Left lung (tissue), 10 donors: ENCODE measurements around the gene NQO1. TPM values are rescaled to one million over a fixed set of nuclear protein-coding genes. Genes with fewer than 3 reads are reported as not detected.
"Not testable (repeated sequence)": the region's sequence is repeated elsewhere in the genome, so short reads cannot be mapped to it uniquely, and the experiment has no call there.

ENCODE experiments used
- ATAC-seq: fragments of 200-7000 bp; cut with Tn5 transposase; one replicate; pipeline ENCODE4 v1.9.1; 2020; ENCODE audit warnings: moderate library complexity
- DNase-seq, 4 donors: peaks; one replicate each; pipeline ENCODE4 v3.0.0-alpha.2; 2013 to 2020
- H3K27ac ChIP-seq, 2 donors: fragments of 200-600 bp; sonication (generic) in 1 of 2; one replicate each; pipeline versions ENCODE4 v1.5.0 to v1.8.0; 2020 to 2021
- H3K27me3 ChIP-seq, 2 donors: fragments of 200-600 bp; sonication (generic) in 1 of 2; one replicate each; pipeline versions ENCODE4 v1.5.0 to v1.8.0; 2020 to 2021
- H3K36me3 ChIP-seq, 2 donors: fragments of 200-600 bp; sonication (generic) in 1 of 2; one replicate each; pipeline versions ENCODE4 v1.5.0 to v1.8.0; 2020 to 2021
- H3K4me1 ChIP-seq, 2 donors: fragments of 200-600 bp; one replicate each; pipeline ENCODE4 v1.8.0; 2021
- H3K4me3 ChIP-seq, 2 donors: fragments of 200-600 bp; sonication (generic) in 1 of 2; one replicate each; pipeline versions ENCODE4 v1.5.0 to v1.8.0; 2020 to 2021; ENCODE audit warnings: mild to moderate bottlenecking in 1 of 2
- H3K9me3 ChIP-seq, 2 donors: fragments of 200-600 bp; sonication (generic) in 1 of 2; one replicate each; pipeline versions ENCODE4 v1.5.0 to v1.8.0; 2020 to 2021
- intact Hi-C, 2 donors: fragments of 100-400 bp; cut with DNase I; formaldehyde crosslinking; loops; one replicate each; pipeline versions ENCODE4 v1.11.2 to v1.14.2; 2022
- polyA plus RNA-seq, 6 donors: library from polyadenylated mRNA; unstranded; fragments of 120-200 nt; gene quantifications; one replicate each; pipeline ENCODE4 v1.2.1, GENCODE V29; 2013; ENCODE audit not compliant: insufficient read length in 6 of 6
- total RNA-seq, 2 donors: library from RNA; stranded (reverse); fragmentation: NEBNext Ultra II Directional; extraction: Animal tissue kit (Norgen Biotek cat#: 25700); gene quantifications; one replicate each; pipeline ENCODE4 v1.2.1, GENCODE V29; 2021
- TF ChIP-seq, protein P1 (sequence below), 2 donors: fragments of 200-600 bp; sonication (generic) in 1 of 2; IDR thresholded peaks; one replicate each; pipeline versions ENCODE4 v1.5.0 to v1.8.0; 2021; ENCODE audit warnings: antibody characterized with exemption in 2 of 2
- donor health status: DM: no; HTN: yes; CAD: no.
- donor health status: DM: no; HTN: no; CAD: no.

The NQO1 gene
- total and polyA plus RNA-seq, 8 donors = 9.4 to 78.4 (median 14.2) TPM

DNA sequence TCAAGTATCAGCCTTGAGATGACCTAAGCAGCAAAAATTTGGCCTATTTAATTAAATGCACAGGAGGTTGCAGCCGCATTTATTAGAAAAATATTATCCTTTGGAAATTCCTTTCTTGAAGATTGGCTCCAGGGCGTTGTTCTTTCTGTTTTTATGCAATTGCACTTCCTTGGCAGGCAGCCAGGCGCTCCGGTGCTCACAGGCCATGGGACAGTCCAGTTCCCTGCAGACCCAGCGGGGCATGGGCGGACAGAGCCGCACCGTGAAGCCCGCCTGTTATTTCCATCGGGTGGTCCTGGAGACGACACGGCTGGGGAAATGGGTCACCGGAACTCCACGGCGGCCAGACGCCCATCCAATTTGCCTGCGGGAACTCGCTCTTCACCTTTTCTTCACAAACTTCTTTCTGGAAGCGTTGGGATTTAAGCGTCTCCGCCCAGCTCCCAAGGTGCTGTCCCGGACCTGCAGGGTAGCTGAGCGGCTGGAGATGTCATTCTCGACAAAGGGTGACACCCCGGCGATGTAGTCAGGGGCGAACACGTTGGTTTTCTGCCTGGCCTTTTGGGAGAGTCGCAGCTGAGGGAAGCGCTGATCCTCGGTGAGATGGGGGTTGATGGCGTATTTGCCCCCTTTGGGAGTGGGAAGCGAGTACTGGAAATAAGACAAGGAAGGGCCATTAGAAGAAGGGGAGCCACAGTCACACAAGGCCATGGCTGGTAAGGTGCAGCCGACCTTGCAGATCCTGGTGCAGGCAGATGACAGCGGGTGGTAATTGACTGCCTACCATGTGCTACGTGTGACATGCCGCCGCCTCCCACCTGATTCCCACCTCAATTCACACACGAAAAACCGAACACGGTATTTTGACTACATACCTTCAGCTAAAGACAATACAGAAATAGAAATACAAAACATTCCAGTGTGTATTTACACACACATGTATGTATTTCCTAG lies 15.9 kb upstream of the NQO1 start:
- intact Hi-C loops = no loop called here
- Histone ChIP-seq H3K4me3 (no peak overlapping the region), H3K27me3 (no peaks in the 10 kb centered on the region), H3K4me1 (peaks cover 0 to 15% of the 10 kb centered on the region in 2 donors), H3K27ac (peak overlapping the region in 1 of 2 donors; percentile 1), H3K9me3 (no peaks in the 10 kb centered on the region), H3K36me3 (peaks cover 0 to 81% of the 10 kb centered on the region in 2 donors)
- TF ChIP-seq, protein P1, sequence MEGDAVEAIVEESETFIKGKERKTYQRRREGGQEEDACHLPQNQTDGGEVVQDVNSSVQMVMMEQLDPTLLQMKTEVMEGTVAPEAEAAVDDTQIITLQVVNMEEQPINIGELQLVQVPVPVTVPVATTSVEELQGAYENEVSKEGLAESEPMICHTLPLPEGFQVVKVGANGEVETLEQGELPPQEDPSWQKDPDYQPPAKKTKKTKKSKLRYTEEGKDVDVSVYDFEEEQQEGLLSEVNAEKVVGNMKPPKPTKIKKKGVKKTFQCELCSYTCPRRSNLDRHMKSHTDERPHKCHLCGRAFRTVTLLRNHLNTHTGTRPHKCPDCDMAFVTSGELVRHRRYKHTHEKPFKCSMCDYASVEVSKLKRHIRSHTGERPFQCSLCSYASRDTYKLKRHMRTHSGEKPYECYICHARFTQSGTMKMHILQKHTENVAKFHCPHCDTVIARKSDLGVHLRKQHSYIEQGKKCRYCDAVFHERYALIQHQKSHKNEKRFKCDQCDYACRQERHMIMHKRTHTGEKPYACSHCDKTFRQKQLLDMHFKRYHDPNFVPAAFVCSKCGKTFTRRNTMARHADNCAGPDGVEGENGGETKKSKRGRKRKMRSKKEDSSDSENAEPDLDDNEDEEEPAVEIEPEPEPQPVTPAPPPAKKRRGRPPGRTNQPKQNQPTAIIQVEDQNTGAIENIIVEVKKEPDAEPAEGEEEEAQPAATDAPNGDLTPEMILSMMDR (IDR thresholded peaks at IDR 0.05) = no peak
- ATAC-seq = peak; percentile 41
- peak in 3 of 4 donors; percentile 24 to 83 (median 52) for DNase-seq

DNA sequence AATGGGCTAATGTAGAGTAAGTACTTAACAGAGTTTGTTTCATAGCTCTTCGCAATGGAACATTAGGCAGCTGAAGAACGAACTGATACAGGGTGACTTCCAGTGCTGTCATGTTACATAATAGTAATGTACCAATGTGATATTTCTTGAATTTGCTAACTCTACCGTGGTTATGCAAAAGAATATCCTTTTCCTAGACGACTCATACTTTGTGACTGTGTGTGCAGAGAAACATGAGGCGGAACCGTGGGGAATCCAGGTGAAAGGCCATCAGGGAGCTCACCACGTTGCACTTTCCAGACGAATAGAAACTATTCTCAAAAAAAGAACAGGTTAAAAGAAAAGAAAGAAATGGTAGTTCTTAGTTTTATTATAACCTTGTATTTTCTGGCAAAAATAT lies 15.2 kb upstream of the NQO1 start:
- Histone ChIP-seq H3K27me3 (no peaks in the 10 kb centered on the region), H3K9me3 (no peaks in the 10 kb centered on the region), H3K4me3 (no peak overlapping the region), H3K27ac (peak overlapping the region in 1 of 2 donors; percentile 1), H3K36me3 (peaks cover 0 to 74% of the 10 kb centered on the region in 2 donors), H3K4me1 (peaks cover 0 to 15% of the 10 kb centered on the region in 2 donors)
- TF ChIP-seq, protein P1 (IDR thresholded peaks at IDR 0.05) = no peak
- intact Hi-C loops = no loop called here
- no peak for DNase-seq
- no peak for ATAC-seq

DNA sequence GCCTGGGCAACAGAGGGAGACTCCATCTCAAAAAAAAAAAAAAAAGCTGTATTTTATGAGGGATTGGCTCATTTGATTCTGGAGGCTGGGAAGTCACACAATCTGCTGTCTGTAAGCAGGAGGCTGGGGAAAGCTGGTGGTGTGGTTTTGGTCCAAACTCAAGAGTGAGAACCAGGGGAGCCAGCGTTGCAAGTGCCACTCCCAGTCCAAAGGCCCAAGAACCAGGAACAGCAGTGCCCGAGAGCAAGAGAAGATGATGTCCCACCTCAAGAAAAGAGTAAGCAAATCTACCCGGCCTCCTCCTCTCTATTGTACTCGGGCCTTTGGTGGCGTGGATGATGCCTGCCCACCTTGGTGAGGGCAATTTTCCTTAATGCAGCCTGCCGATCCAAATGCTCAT lies 5.7 kb upstream of the NQO1 start:
- peaks cover 4 to 17% of the 10 kb centered on the region in 2 donors for H3K4me1 ChIP-seq
- H3K36me3 ChIP-seq = no peaks in the 10 kb centered on the region
- intact Hi-C loops = no loop called here
- DNase-seq = no peak
- TF ChIP-seq, protein P1 (IDR thresholded peaks at IDR 0.05) = no peak
- no peak for ATAC-seq
- no peak overlapping the region for H3K4me3 ChIP-seq
- H3K27me3 ChIP-seq = no peaks in the 10 kb centered on the region
- H3K27ac ChIP-seq = no peak overlapping the region
- H3K9me3 ChIP-seq = no peaks in the 10 kb centered on the region

DNA sequence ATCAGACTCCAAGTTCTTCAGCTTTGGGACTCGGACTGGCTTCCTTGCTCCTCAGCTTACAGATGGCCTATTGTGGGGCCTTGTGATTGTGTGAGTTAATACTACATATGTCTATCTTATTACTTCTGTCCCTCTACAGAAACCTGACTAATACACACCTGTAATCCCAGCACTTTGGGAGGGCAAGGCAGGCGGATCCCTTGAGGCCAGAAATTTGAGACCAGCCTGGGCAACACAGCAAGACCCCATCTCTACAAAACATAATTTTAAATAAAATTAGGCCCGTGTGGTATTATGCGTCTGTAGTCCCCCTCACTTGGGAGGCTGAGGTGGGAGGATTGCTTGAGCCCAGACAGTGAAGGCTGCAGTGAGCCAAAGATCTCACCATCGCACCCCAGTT lies 4.9 kb upstream of the NQO1 start:
- H3K27me3 ChIP-seq, DNase-seq, intact Hi-C loops, H3K9me3 ChIP-seq, ATAC-seq, H3K4me3 ChIP-seq, H3K36me3 ChIP-seq, H3K27ac ChIP-seq: not testable (repeated sequence)
- peaks cover 8 to 24% of the 10 kb centered on the region in 2 donors for H3K4me1 ChIP-seq

DNA sequence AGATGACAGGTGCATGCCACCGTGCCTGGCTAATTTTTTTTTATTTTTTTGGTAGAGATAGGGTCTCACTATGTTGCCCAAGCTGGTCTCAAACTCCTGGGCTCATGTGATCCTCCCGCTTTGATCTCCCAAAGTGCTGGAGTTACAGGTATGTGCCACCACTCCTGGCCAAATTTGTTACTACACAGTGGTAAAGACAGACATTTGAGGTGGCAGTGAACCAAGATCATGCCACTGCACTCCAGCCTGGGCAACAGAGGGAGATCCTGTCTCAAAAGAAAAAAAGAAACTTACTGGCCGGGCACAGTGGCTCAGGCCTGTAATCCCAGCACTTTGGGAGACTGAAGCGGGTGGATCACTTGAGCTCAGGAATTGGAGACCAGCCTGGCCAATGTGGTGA lies 2.7 kb upstream of the NQO1 start:
- H3K27me3 ChIP-seq, DNase-seq, H3K36me3 ChIP-seq, H3K4me3 ChIP-seq, intact Hi-C loops, ATAC-seq, H3K9me3 ChIP-seq, H3K27ac ChIP-seq: not testable (repeated sequence)
- H3K4me1 ChIP-seq = peaks cover 8 to 43% of the 10 kb centered on the region in 2 donors

DNA sequence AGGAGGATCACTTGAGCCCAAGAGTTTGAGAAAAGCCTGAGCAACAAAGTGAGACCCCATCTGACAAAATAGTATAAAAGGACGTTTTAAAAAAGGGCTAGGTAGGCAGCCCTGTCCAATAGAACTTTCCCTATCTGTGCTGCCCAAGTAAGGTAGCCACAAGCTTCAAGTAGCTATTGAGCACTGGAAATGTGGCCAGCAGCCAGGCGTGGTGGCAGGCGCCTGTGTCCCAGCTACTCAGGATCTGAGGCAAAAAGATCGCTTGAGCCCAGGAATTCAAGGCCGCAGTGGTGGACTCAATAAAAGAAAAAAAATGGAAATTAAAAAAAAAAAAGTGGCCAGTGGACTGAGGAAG lies 1.5 kb upstream of the NQO1 start:
- TF ChIP-seq, protein P1 (IDR thresholded peaks at IDR 0.05) = no peak
- H3K4me3 ChIP-seq = peak overlapping the region in 1 of 2 donors; percentile 51
- peak in 2 of 4 donors; percentile 86 for DNase-seq
- no peaks in the 10 kb centered on the region for H3K27me3 ChIP-seq
- intact Hi-C loops = no loop called here
- peaks cover 8 to 43% of the 10 kb centered on the region in 2 donors for H3K4me1 ChIP-seq
- peak overlapping the region; percentile 80 to 88 for H3K27ac ChIP-seq
- ATAC-seq = peak; percentile 67
- H3K36me3 ChIP-seq = no peaks in the 10 kb centered on the region
- no peaks in the 10 kb centered on the region for H3K9me3 ChIP-seq
